NCI-H82 (cell line): ENCODE data around the gene POGLUT2.

Experiments used
- DNase-seq: peaks from one replicate; lab custom pipeline; 2025; lab: John Stamatoyannopoulos, UW

The POGLUT2 gene

GRCh38 chr13:102768909-102769308, 29.9 kb downstream of the POGLUT2 start:
- DNase-seq = no peak

DNA sequence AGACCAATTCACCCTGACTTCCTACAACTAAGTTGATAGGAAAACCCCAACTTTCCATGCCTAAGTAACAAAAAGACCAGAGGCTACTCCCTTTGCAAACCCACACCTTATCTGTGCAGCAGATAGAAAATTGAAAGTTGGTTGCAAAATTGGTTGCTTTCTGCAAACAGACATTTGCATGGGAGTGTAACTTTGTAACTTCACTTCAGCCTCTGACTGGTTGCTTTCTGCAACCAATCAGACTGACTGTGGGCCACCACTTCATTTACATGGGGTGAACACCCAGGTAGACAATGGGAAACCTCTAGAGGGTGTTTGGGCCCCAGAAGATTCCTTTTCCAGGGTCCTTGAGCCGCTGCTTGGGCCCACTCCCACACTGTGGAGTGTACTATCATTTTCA, 35.0 kb downstream of the POGLUT2 start:
- no peak for DNase-seq

DNA sequence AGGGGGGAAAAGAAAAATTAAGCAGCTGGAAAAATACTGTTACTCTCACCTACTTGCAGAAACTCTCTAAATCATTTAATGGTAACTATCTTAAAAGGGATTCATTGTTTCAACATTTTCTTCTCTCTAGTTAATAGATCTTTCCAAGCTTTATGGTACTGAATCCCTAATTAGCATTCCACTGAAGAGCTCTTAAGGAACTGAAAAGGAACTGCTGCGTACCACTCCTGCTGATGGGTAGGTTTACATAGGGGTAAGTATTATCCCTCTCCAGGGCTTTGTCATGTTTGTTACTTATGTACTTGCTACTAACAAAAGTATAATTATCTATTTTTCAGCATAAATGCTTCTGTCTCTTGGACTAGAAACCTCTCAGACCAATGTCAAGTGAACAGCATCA, 37.7 kb downstream of the POGLUT2 start:
- no peak for DNase-seq

DNA sequence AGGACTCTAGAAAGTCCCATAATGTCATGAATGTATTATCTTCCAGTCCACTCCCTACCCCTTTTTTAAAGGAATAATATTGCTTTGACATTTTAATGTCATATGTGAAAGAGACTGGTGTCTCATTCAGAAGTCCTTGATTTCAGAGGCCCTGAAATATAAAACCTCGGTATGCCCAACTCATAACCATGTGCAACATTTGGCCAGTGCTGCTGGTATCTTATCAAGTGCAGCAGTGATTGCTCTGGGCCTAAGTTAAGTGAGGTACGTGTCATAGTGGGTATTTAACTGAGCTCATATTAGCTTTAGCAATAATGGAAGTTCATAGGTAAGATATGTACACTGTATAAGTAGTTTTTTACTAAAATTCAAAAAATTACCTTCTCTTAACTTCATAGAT, 39.9 kb downstream of the POGLUT2 start:
- DNase-seq = no peak

- peak; percentile 29 for DNase-seq
Measured at GRCh38 chr13:102757006-102757405, 41.8 kb downstream of the POGLUT2 start.

GRCh38 chr13:102751886-102752285, 46.9 kb downstream of the POGLUT2 start:
- DNase-seq = no peak

DNA sequence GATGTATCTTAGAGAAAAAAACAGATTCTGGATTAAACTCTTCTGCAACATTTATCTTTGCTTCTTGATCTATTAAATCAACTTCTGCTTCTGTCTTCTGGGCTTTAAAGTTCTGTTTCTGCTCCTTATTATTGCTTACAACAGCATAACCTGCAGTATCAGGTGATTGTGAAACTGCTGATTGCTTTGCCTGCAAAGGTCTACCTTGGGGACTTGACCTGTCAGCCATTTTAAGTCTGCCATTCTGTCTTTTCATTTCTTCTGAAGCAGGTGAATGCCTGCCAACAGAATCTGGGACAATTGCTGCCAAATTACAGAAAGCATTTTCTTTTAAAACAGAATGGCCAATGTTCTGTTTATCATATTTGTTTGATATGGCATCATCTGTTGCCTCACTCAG, 56.3 kb downstream of the POGLUT2 start:
- no peak for DNase-seq

DNA sequence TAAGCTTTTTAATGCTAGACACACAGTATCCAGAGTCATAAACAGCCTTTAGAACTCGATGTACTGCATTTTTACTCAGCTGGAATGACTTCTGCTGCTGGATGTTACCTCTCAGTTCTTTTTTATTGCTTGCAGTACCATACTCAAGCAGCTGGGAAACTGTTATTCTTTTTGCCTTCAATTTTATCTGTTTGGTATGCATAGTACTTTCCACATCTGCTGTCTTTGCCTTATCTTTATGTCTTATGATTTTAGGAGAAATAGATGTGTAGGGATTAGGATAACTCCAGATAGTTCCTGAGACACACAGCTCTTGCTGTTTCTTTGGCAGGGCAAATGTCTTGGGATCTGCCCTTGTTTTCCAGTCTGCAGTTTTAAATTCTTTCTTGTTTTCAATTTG, 56.7 kb downstream of the POGLUT2 start:
- no peak for DNase-seq
